OCI-LY7 (cell line): ENCODE measurements around the gene IFITM5. TPM values are rescaled to one million over a fixed set of nuclear protein-coding genes. Genes with fewer than 3 reads are reported as not detected.

Source experiments
- BruUV-seq: library from RNA; stranded (reverse); fragments of 400-500 nt; replicated peaks from 2 replicates; lab custom pipeline; 2021; lab: Mats Ljungman, UMichigan
- CTCF ChIA-PET: fragments of 300-600 bp; sonication (Branson Sonifier 250); formaldehyde crosslinking; loops from one replicate; lab custom pipeline; 2022; ENCODE audit warnings: antibody characterized with exemption; ENCODE audit not compliant: unreplicated experiment; lab: Charles Lee
- POLR2A ChIA-PET: fragments of 300-600 bp; sonication (Branson Sonifier 250); formaldehyde crosslinking; loops from one replicate; lab custom pipeline; 2022; ENCODE audit warnings: antibody characterized with exemption; lab: Charles Lee
- DNase-seq: peaks from one replicate; pipeline ENCODE4 v3.0.0-alpha.2; 2015; ENCODE audit warnings: low spot score
- H2AFZ ChIP-seq: fragments of 200-600 bp; sonication (generic), shearing (Covaris generic); 2 replicates; pipeline ENCODE4 v1.6.1; 2014; ENCODE audit warnings: mild to moderate bottlenecking, antibody characterized with exemption, low read length, moderate library complexity
- H3K27ac ChIP-seq: fragments of 200-600 bp; sonication (generic); 2 replicates; pipeline ENCODE4 v1.5.1; 2014; ENCODE audit warnings: mixed run types, low read depth, mild to moderate bottlenecking, moderate library complexity, low read length, inconsistent platforms; ENCODE audit not compliant: poor library complexity, severe bottlenecking
- H3K36me3 ChIP-seq: fragments of 200-600 bp; sonication (generic); 2 replicates; pipeline ENCODE4 v1.6.1; 2014; ENCODE audit warnings: mild to moderate bottlenecking, antibody characterized with exemption, low read length, moderate library complexity, mixed read lengths; ENCODE audit not compliant: insufficient read depth
- H3K4me1 ChIP-seq: fragments of 200-600 bp; sonication (generic); 2 replicates; pipeline ENCODE4 v1.5.1; 2014; ENCODE audit warnings: mild to moderate bottlenecking, low read length; ENCODE audit not compliant: insufficient read depth, poor library complexity, severe bottlenecking
- H3K4me2 ChIP-seq: fragments of 200-600 bp; sonication (generic); 2 replicates; pipeline ENCODE4 v1.6.1; 2014; ENCODE audit warnings: mild to moderate bottlenecking, low read length
- H3K4me3 ChIP-seq: fragments of 200-600 bp; sonication (generic); 2 replicates; pipeline ENCODE4 v1.5.1; 2014; ENCODE audit warnings: mild to moderate bottlenecking, low read depth, low read length; ENCODE audit not compliant: poor library complexity, severe bottlenecking
- H3K79me2 ChIP-seq: fragments of 200-600 bp; sonication (generic); 2 replicates; pipeline ENCODE4 v1.6.1; 2016; ENCODE audit warnings: low read depth, mild to moderate bottlenecking, low read length, moderate library complexity, mixed read lengths; ENCODE audit not compliant: insufficient read depth
- H3K9me2 ChIP-seq: fragments of 200-600 bp; sonication (generic); 2 replicates; pipeline ENCODE4 v1.6.1; 2016; ENCODE audit warnings: mild to moderate bottlenecking, low read length, mixed read lengths; ENCODE audit not compliant: insufficient read depth
- H3K9me3 ChIP-seq: fragments of 200-600 bp; sonication (generic); 2 replicates; pipeline ENCODE4 v1.6.1; 2014; ENCODE audit warnings: mild to moderate bottlenecking, mixed run types, low read length, mixed read lengths
- H4K20me1 ChIP-seq: fragments of 200-600 bp; sonication (generic); 2 replicates; pipeline ENCODE4 v1.6.1; 2014; ENCODE audit warnings: mild to moderate bottlenecking, antibody characterized with exemption, low read length, moderate library complexity, mixed read lengths; ENCODE audit not compliant: insufficient read depth
- EZH2phosphoT487 ChIP-seq: fragments of 200-600 bp; sonication (generic); IDR thresholded peaks from 2 replicates; pipeline ENCODE4 v1.6.1; 2018; ENCODE audit warnings: low read depth, borderline replicate concordance, mild to moderate bottlenecking, mixed run types, antibody characterized with exemption, low read length, moderate library complexity, mixed read lengths
- intact Hi-C: fragments of 100-400 bp; cut with micrococcal nuclease; formaldehyde crosslinking; loops from one replicate; pipeline ENCODE4 v1.10.0; 2022; ENCODE audit not compliant: unreplicated experiment
- total RNA-seq, 2 experiments: library from RNA; depleted of rRNA in 1 of 2; stranded (reverse); fragments of >200 nt in 1 of 2; shearing (Covaris generic) in 1 of 2; gene quantifications; 2 replicates each; pipeline ENCODE4 v1.2.3, GENCODE V29; 2014 to 2022
- TF ChIP-seq, protein P1 (sequence below): fragments of 200-600 bp; sonication (generic); conservative IDR thresholded peaks from 2 replicates; pipeline ENCODE4 v1.5.1; 2014; ENCODE audit warnings: mild to moderate bottlenecking, antibody characterized with exemption, low read length, moderate library complexity, mixed read lengths

The IFITM5 gene
- total RNA-seq, 2 experiments from 2014 or later: not detected

DNA sequence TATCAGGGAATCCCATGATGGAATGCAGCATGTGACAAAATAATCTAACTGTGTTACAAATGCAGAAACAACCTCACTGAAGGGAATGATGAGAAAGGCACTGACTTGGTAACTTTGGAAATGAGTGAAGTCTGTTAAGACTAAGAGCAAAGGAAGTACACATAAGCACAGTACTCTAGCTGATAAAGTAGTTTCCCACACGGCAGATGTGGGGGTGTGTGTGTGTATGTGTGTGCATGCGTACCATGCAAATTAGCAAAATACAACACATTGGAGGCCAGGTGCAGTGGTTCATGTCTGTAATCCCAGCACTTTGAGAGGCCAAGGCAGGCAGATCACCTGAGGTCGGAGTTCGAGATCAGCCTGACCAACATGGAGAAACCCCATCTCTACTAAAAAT, 37.7 kb downstream of the IFITM5 start:
- H3K79me2 ChIP-seq: no peaks in the 10 kb centered on the region

GRCh38 chr11:259413-259812, 39.9 kb downstream of the IFITM5 start:
- BruUV-seq: no TSS peak
- Histone ChIP-seq H3K4me2 (no peak overlapping the region), H3K4me1 (peaks cover 35% of the 10 kb centered on the region), H3K9me2 (no peaks in the 10 kb centered on the region), H3K9me3 (no peaks in the 10 kb centered on the region), H3K79me2 (no peaks in the 10 kb centered on the region), H2AFZ (no peak overlapping the region), H3K4me3 (no peak overlapping the region), H3K27ac (no peak overlapping the region), H3K36me3 (no peaks in the 10 kb centered on the region), H4K20me1 (no peaks in the 10 kb centered on the region)
- ChIA-PET POLR2A (interaction anchor here (0.7 kb wide), 1 partner anchor 16 kb away, joined by 3 read pairs; no protein-coding TSS in a partner anchor), CTCF (no interaction called here)
- DNase-seq: no peak
- intact Hi-C loops: loop anchor here (10.0 kb wide), 1 partner anchor 45 kb away; the partner anchor contains the start of gene IFITM2
- TF ChIP-seq EZH2phosphoT487: no peak
- TF ChIP-seq, protein P1, sequence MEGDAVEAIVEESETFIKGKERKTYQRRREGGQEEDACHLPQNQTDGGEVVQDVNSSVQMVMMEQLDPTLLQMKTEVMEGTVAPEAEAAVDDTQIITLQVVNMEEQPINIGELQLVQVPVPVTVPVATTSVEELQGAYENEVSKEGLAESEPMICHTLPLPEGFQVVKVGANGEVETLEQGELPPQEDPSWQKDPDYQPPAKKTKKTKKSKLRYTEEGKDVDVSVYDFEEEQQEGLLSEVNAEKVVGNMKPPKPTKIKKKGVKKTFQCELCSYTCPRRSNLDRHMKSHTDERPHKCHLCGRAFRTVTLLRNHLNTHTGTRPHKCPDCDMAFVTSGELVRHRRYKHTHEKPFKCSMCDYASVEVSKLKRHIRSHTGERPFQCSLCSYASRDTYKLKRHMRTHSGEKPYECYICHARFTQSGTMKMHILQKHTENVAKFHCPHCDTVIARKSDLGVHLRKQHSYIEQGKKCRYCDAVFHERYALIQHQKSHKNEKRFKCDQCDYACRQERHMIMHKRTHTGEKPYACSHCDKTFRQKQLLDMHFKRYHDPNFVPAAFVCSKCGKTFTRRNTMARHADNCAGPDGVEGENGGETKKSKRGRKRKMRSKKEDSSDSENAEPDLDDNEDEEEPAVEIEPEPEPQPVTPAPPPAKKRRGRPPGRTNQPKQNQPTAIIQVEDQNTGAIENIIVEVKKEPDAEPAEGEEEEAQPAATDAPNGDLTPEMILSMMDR: no peak

More for the DNA sequence above, 37.7 kb downstream of the IFITM5 start:
- H3K27ac ChIP-seq: peak overlapping the region; percentile 17
- TF ChIP-seq, protein P1: no peak
- TF ChIP-seq EZH2phosphoT487: no peak
- H4K20me1 ChIP-seq: no peaks in the 10 kb centered on the region
- peaks cover 7% of the 10 kb centered on the region; the same call in 1 of the 2 replicates for H3K9me3 ChIP-seq
- no peaks in the 10 kb centered on the region for H3K9me2 ChIP-seq
- ChIA-PET POLR2A (interaction anchor here (0.7 to 1.9 kb wide), 3 partner anchors 11 to 91 kb away, joined by 3 to 7 read pairs (median 5); partner anchors contain the start of gene PSMD13), CTCF (interaction anchor here (0.5 to 1.6 kb wide), 2 partner anchors 11 to 103 kb away, joined by 3 to 7 read pairs; no protein-coding TSS in a partner anchor)
- BruUV-seq: no TSS peak
- no peaks in the 10 kb centered on the region for H3K36me3 ChIP-seq
- H3K4me3 ChIP-seq: no peak overlapping the region
- H3K4me2 ChIP-seq: peak overlapping the region; percentile 44
- peaks cover 34% of the 10 kb centered on the region for H3K4me1 ChIP-seq
- intact Hi-C loops: no loop called here
- H2AFZ ChIP-seq: peak overlapping the region; percentile 5; the same call in 1 of the 2 replicates
- DNase-seq: peak; percentile 86
